NCI-H345 (cell line): ENCODE measurements around the gene STX8.

Experiments used
- DNase-seq: peaks from one replicate; lab custom pipeline; 2025; lab: John Stamatoyannopoulos, UW

The STX8 gene

GRCh38 chr17:9557161-9557755 lies 18.4 kb downstream of the STX8 start:
- no peak for DNase-seq

GRCh38 chr17:9554715-9555114 lies 20.9 kb downstream of the STX8 start:
- peak; percentile 1 for DNase-seq

- no peak for DNase-seq
Observed at GRCh38 chr17:9553596-9553995, 22.0 kb downstream of the STX8 start.

GRCh38 chr17:9553181-9553580 lies 22.4 kb downstream of the STX8 start:
- DNase-seq, result no peak

- no peak for DNase-seq
Observed at GRCh38 chr17:9549215-9549614, 26.4 kb downstream of the STX8 start.

- no peak for DNase-seq
Observed at GRCh38 chr17:9544221-9544620, 31.4 kb downstream of the STX8 start.

GRCh38 chr17:9541718-9542117 lies 33.9 kb downstream of the STX8 start:
- no peak for DNase-seq

- no peak for DNase-seq
Observed at GRCh38 chr17:9538626-9539025, 37.0 kb downstream of the STX8 start.

GRCh38 chr17:9537177-9537776 lies 38.3 kb downstream of the STX8 start:
- DNase-seq, result no peak

GRCh38 chr17:9536061-9536460 lies 39.6 kb downstream of the STX8 start:
- DNase-seq, result no peak

GRCh38 chr17:9533441-9533840 lies 42.2 kb downstream of the STX8 start:
- DNase-seq, result no peak

GRCh38 chr17:9532715-9533114 lies 42.9 kb downstream of the STX8 start:
- DNase-seq, result no peak

- no peak for DNase-seq
Observed at GRCh38 chr17:9531034-9531433, 44.6 kb downstream of the STX8 start.

- DNase-seq, result no peak
Observed at GRCh38 chr17:9529033-9529700, 46.5 kb downstream of the STX8 start.

GRCh38 chr17:9527788-9528187 lies 47.8 kb downstream of the STX8 start:
- no peak for DNase-seq

GRCh38 chr17:9522074-9522473 lies 53.5 kb downstream of the STX8 start:
- no peak for DNase-seq

GRCh38 chr17:9521062-9521461 lies 54.6 kb downstream of the STX8 start:
- no peak for DNase-seq

- DNase-seq, result no peak
Observed at GRCh38 chr17:9520649-9521048, 55.0 kb downstream of the STX8 start.

GRCh38 chr17:9519583-9520272 lies 55.9 kb downstream of the STX8 start:
- no peak for DNase-seq

- no peak for DNase-seq
Observed at GRCh38 chr17:9517396-9517795, 58.2 kb downstream of the STX8 start.

- no peak for DNase-seq
Observed at GRCh38 chr17:9513266-9513665, 62.4 kb downstream of the STX8 start.

- no peak for DNase-seq
Observed at GRCh38 chr17:9512323-9513168, 63.1 kb downstream of the STX8 start.
